ENCODE data around the gene KRTAP10-1. TPM values are rescaled to one million over a fixed set of nuclear protein-coding genes. Genes with fewer than 3 reads are reported as not detected.

KRTAP10-1 gene
- total RNA-seq, 1 experiment from 2014 or later = not detected

GRCh38 chr21:44500111-44500510 lies 39.9 kb downstream of the KRTAP10-1 start:
- ChIA-PET CTCF (no interaction called here), POLR2A (ENCODE audit: unreplicated experiment) (no interaction called here)
- H3K4me1 ChIP-seq (ENCODE audit: insufficient read depth, low read length) = no peaks in the 10 kb centered on the region
- no peaks in the 10 kb centered on the region for H3K9me3 ChIP-seq (ENCODE audit: low read length)
- TF ChIP-seq EZH2phosphoT487 (IDR thresholded peaks at IDR 0.05; ENCODE audit: borderline replicate concordance, low read length) (no peak), EZH2 (IDR thresholded peaks at IDR 0.05; ENCODE audit: low read length, unreplicated experiment) (no peak), CTCF (conservative IDR thresholded peaks at IDR 0.05; ENCODE audit: low read depth, low read length) (no peak)
- H3K36me3 ChIP-seq (ENCODE audit: low read depth, low read length) = no peaks in the 10 kb centered on the region
- H3K27me3 ChIP-seq (ENCODE audit: low read length) = peaks cover 22% of the 10 kb centered on the region
- intact Hi-C loops (cut with micrococcal nuclease) = no loop called here
- no peak for ATAC-seq
- no peak overlapping the region for H2AFZ ChIP-seq (ENCODE audit: low read length)
- DNase-seq = no peak
- H3K4me3 ChIP-seq (ENCODE audit: low read length) = no peak overlapping the region
- no peaks in the 10 kb centered on the region for H3K9me2 ChIP-seq (replicated peaks; ENCODE audit: low read length)
- H3K27ac ChIP-seq (ENCODE audit: low read length) = no peak overlapping the region
- no peaks in the 10 kb centered on the region for H3K79me2 ChIP-seq (ENCODE audit: low read length)
- no peak overlapping the region for H3K4me2 ChIP-seq (ENCODE audit: low read length)
- H4K20me1 ChIP-seq (ENCODE audit: low read length) = no peaks in the 10 kb centered on the region
- BruUV-seq (replicated peaks) = no TSS peak
- H3K9ac ChIP-seq (ENCODE audit: low read length) = no peak overlapping the region
- no peaks in the 10 kb centered on the region for H3F3A ChIP-seq (ENCODE audit: low read length, unreplicated experiment)

GRCh38 chr21:44499631-44500030 lies 40.4 kb downstream of the KRTAP10-1 start:
- no peaks in the 10 kb centered on the region for H4K20me1 ChIP-seq (ENCODE audit: low read length)
- H3K9me3 ChIP-seq (ENCODE audit: low read length) = no peaks in the 10 kb centered on the region
- H3K9ac ChIP-seq (ENCODE audit: low read length) = no peak overlapping the region
- BruUV-seq (replicated peaks) = no TSS peak
- no peak for DNase-seq
- no peak overlapping the region for H3K27ac ChIP-seq (ENCODE audit: low read length)
- H3K9me2 ChIP-seq (replicated peaks; ENCODE audit: low read length) = no peaks in the 10 kb centered on the region
- no peak for ATAC-seq
- CTCF ChIA-PET = no interaction called here
- no peaks in the 10 kb centered on the region for H3K4me1 ChIP-seq (ENCODE audit: insufficient read depth, low read length)
- no peak overlapping the region for H3K4me2 ChIP-seq (ENCODE audit: low read length)
- no peaks in the 10 kb centered on the region for H3K79me2 ChIP-seq (ENCODE audit: low read length)
- no peak overlapping the region for H2AFZ ChIP-seq (ENCODE audit: low read length)
- POLR2A ChIA-PET (ENCODE audit: unreplicated experiment) = no interaction called here
- no peak overlapping the region for H3K4me3 ChIP-seq (ENCODE audit: low read length)
- no peak for TF ChIP-seq CTCF (conservative IDR thresholded peaks at IDR 0.05; ENCODE audit: low read depth, low read length)
- TF ChIP-seq EZH2phosphoT487 (IDR thresholded peaks at IDR 0.05; ENCODE audit: borderline replicate concordance, low read length) = no peak
- TF ChIP-seq EZH2 (IDR thresholded peaks at IDR 0.05; ENCODE audit: low read length, unreplicated experiment) = no peak
- intact Hi-C loops (cut with micrococcal nuclease) = no loop called here
- H3K36me3 ChIP-seq (ENCODE audit: low read depth, low read length) = no peaks in the 10 kb centered on the region
- peaks cover 27% of the 10 kb centered on the region for H3K27me3 ChIP-seq (ENCODE audit: low read length)
- H3F3A ChIP-seq (ENCODE audit: low read length, unreplicated experiment) = no peaks in the 10 kb centered on the region

GRCh38 chr21:44499211-44499560 lies 40.8 kb downstream of the KRTAP10-1 start:
- ChIA-PET CTCF (no interaction called here), POLR2A (ENCODE audit: unreplicated experiment) (no interaction called here)
- DNase-seq (no peak), ATAC-seq (no peak)
- intact Hi-C loops (cut with micrococcal nuclease) = no loop called here
- TF ChIP-seq CTCF (conservative IDR thresholded peaks at IDR 0.05; ENCODE audit: low read depth, low read length) (no peak), EZH2phosphoT487 (IDR thresholded peaks at IDR 0.05; ENCODE audit: borderline replicate concordance, low read length) (no peak), EZH2 (IDR thresholded peaks at IDR 0.05; ENCODE audit: low read length, unreplicated experiment) (no peak)
- Histone ChIP-seq H3K4me3 (ENCODE audit: low read length) (no peak overlapping the region), H3K9ac (ENCODE audit: low read length) (no peak overlapping the region), H3K4me2 (ENCODE audit: low read length) (no peak overlapping the region), H3K9me2 (replicated peaks; ENCODE audit: low read length) (no peaks in the 10 kb centered on the region), H4K20me1 (ENCODE audit: low read length) (no peaks in the 10 kb centered on the region), H3K4me1 (ENCODE audit: insufficient read depth, low read length) (no peaks in the 10 kb centered on the region), H3F3A (ENCODE audit: low read length, unreplicated experiment) (no peaks in the 10 kb centered on the region), H2AFZ (ENCODE audit: low read length) (no peak overlapping the region), H3K9me3 (ENCODE audit: low read length) (no peaks in the 10 kb centered on the region), H3K27ac (ENCODE audit: low read length) (no peak overlapping the region), H3K27me3 (ENCODE audit: low read length) (peaks cover 31% of the 10 kb centered on the region), H3K36me3 (ENCODE audit: low read depth, low read length) (no peaks in the 10 kb centered on the region), H3K79me2 (ENCODE audit: low read length) (no peaks in the 10 kb centered on the region)
- no TSS peak for BruUV-seq (replicated peaks)
